CD4-positive, alpha-beta T cell treated with Interleukin-17A for 4 hours (primary cell): ENCODE results near the gene C11orf97.
A peak's percentile ranks its signal among the peaks of the same experiment; 100 is the strongest.
"Not testable (repeated sequence)": the region's sequence is repeated elsewhere in the genome, so short reads cannot be mapped to it uniquely, and the experiment has no call there.

Experiments
- DNase-seq: peaks from one replicate; pipeline ENCODE4 v3.0.0-alpha.2; 2020; ENCODE audit warnings: mixed read lengths

The C11orf97 gene

GRCh38 chr11:94511932-94512781, at the start of gene C11orf97:
TSS of gene C11orf97 (plus strand) at chr11:94512461. CDS start at chr11:94512529, 68 bp downstream.
- DNase-seq, result peak; percentile 76

GRCh38 chr11:94469416-94469815, 42.8 kb upstream of the C11orf97 start:
- no peak for DNase-seq

- DNase-seq, result no peak
Measured at GRCh38 chr11:94472916-94473799, 39.1 kb upstream of the C11orf97 start.

- DNase-seq, result no peak
Measured at GRCh38 chr11:94477624-94478023, 34.6 kb upstream of the C11orf97 start.

- DNase-seq, result no peak
Measured at GRCh38 chr11:94481342-94481741, 30.9 kb upstream of the C11orf97 start.

GRCh38 chr11:94486068-94486467, 26.2 kb upstream of the C11orf97 start:
- DNase-seq, result no peak

GRCh38 chr11:94493281-94494125, 18.8 kb upstream of the C11orf97 start, which contains the start of the genes ANKRD49 and MRE11:
TSS of gene ANKRD49 (plus strand) at chr11:94493984. CDS start at chr11:94496694, 2,710 bp downstream.
TSS of gene MRE11 (minus strand) at chr11:94493844. CDS start at chr11:94492801, 1,043 bp downstream.
- peak; percentile 94 for DNase-seq

GRCh38 chr11:94494126-94494680, 18.1 kb upstream of the C11orf97 start:
- DNase-seq, result no peak

- DNase-seq, result no peak
Measured at GRCh38 chr11:94500181-94500580, 12.1 kb upstream of the C11orf97 start.

GRCh38 chr11:94501522-94501921, 10.7 kb upstream of the C11orf97 start:
- no peak for DNase-seq

- no peak for DNase-seq
Measured at GRCh38 chr11:94504689-94505293, 7.5 kb upstream of the C11orf97 start.

GRCh38 chr11:94506513-94506912, 5.7 kb upstream of the C11orf97 start:
- DNase-seq, result not testable (repeated sequence)

GRCh38 chr11:94507485-94507884, 4.8 kb upstream of the C11orf97 start:
- DNase-seq, result no peak

GRCh38 chr11:94513091-94513490, 830 bp downstream of the C11orf97 start:
- no peak for DNase-seq

GRCh38 chr11:94515398-94515797, 3.1 kb downstream of the C11orf97 start:
- DNase-seq, result no peak

- DNase-seq, result no peak
Measured at GRCh38 chr11:94516725-94517124, 4.5 kb downstream of the C11orf97 start.

- no peak for DNase-seq
Measured at GRCh38 chr11:94518300-94518699, 6.0 kb downstream of the C11orf97 start.

- peak; percentile 21 for DNase-seq
Measured at GRCh38 chr11:94519478-94520084, 7.3 kb downstream of the C11orf97 start.

GRCh38 chr11:94521684-94522083, 9.4 kb downstream of the C11orf97 start:
- no peak for DNase-seq

- DNase-seq, result no peak
Measured at GRCh38 chr11:94524341-94524740, 12.1 kb downstream of the C11orf97 start.
